A673 (cell line): ENCODE results near the gene HIKESHI. TPM values are rescaled to one million over a fixed set of nuclear protein-coding genes. Genes with fewer than 3 reads are reported as not detected.

ENCODE experiments used
- BruUV-seq: library from RNA; stranded (reverse); fragments of 400-500 nt; replicated peaks from 2 replicates; lab custom pipeline; 2021; lab: Mats Ljungman, UMichigan
- CTCF ChIA-PET: fragments of 300-600 bp; sonication (Branson Sonifier 250); formaldehyde crosslinking; loops from one replicate; lab custom pipeline; 2022; ENCODE audit warnings: antibody characterized with exemption; lab: Charles Lee
- POLR2A ChIA-PET: fragments of 300-600 bp; sonication (Branson Sonifier 250); formaldehyde crosslinking; loops from one replicate; lab custom pipeline; 2022; ENCODE audit warnings: antibody characterized with exemption; ENCODE audit not compliant: low non-redundant PET; lab: Charles Lee
- DNase-seq: peaks from one replicate; pipeline ENCODE4 v3.0.0-alpha.2; 2015; ENCODE audit warnings: low spot score
- H3K27ac ChIP-seq: fragments of 200-600 bp; sonication (generic); 2 replicates; pipeline ENCODE4 v1.5.1; 2016; ENCODE audit warnings: mixed run types, low read depth, mild to moderate bottlenecking, mixed read lengths, antibody characterized with exemption, low read length; ENCODE audit not compliant: poor library complexity, severe bottlenecking
- H3K27me3 ChIP-seq: fragments of 200-600 bp; sonication (generic); replicated peaks from 2 replicates; pipeline ENCODE4 v1.6.1; 2017; ENCODE audit warnings: mixed run types, low read depth, mild to moderate bottlenecking, mixed read lengths, antibody characterized with exemption, low read length; ENCODE audit not compliant: insufficient read depth, poor library complexity
- H3K36me3 ChIP-seq: fragments of 200-600 bp; sonication (generic); 2 replicates; pipeline ENCODE4 v1.6.1; 2016; ENCODE audit warnings: mixed run types, mild to moderate bottlenecking, mixed read lengths, antibody characterized with exemption, low read length; ENCODE audit not compliant: insufficient read depth, poor library complexity, severe bottlenecking
- H3K4me1 ChIP-seq: fragments of 200-600 bp; sonication (generic); 2 replicates; pipeline ENCODE4 v1.6.1; 2017; ENCODE audit warnings: mixed run types, mild to moderate bottlenecking, mixed read lengths, antibody characterized with exemption, low read length; ENCODE audit not compliant: insufficient read depth, poor library complexity, severe bottlenecking
- H3K4me3 ChIP-seq: fragments of 200-600 bp; sonication (generic); 2 replicates; pipeline ENCODE4 v1.5.1; 2016; ENCODE audit warnings: low read depth, mixed run types, mild to moderate bottlenecking, mixed read lengths, low read length; ENCODE audit not compliant: poor library complexity, severe bottlenecking
- H3K9me3 ChIP-seq: fragments of 200-600 bp; sonication (generic); 2 replicates; pipeline ENCODE4 v1.6.1; 2016; ENCODE audit warnings: mixed run types, low read depth, mild to moderate bottlenecking, mixed read lengths, antibody characterized with exemption, low read length; ENCODE audit not compliant: poor library complexity, severe bottlenecking
- CTCF ChIP-seq: fragments of 300-800, 200-600 bp; sonication (generic); conservative IDR thresholded peaks from 2 replicates; pipeline ENCODE4 v1.5.1; 2017; ENCODE audit warnings: low read depth, mild to moderate bottlenecking, antibody characterized with exemption, low read length, moderate library complexity, mixed read lengths
- EZH2 ChIP-seq: fragments of 200-600 bp; sonication (generic); IDR thresholded peaks from 2 replicates; pipeline ENCODE4 v1.6.1; 2017; ENCODE audit warnings: borderline replicate concordance, low read depth, mild to moderate bottlenecking, mixed read lengths, antibody characterized with exemption, low read length; ENCODE audit not compliant: poor library complexity, severe bottlenecking
- intact Hi-C: fragments of 100-400 bp; cut with micrococcal nuclease; formaldehyde crosslinking; loops from one replicate; pipeline ENCODE4 v1.10.0; 2022; ENCODE audit not compliant: unreplicated experiment
- total RNA-seq: library from RNA; stranded (reverse); gene quantifications from 2 replicates; pipeline ENCODE4 v1.2.3, GENCODE V29; 2021

Gene HIKESHI
- total RNA-seq, 1 experiment from 2014 or later: 55.1 TPM

DNA sequence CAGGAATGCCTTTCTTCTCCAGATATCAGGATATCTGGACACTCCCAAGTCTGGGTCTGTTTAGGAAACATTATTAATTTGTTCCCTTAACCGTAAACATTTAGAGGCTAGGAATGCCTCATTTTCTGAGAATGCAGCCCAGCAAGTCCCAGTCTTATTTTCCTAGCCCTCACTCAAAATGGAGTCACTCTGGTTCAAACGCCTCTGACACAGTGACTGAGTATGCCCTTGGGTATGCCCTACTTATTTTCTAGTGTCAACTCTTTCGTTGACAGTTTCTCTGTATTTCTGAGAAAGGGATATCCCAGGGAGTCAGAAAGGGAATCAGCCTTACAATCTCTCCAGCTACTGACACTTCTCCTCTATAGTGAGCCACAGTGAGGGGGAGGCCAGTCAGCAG, 56.7 kb downstream of the HIKESHI start:
- no TSS peak for BruUV-seq
- ChIA-PET POLR2A (no interaction called here), CTCF (no interaction called here)
- Histone ChIP-seq H3K27ac (no peak overlapping the region), H3K36me3 (no peaks in the 10 kb centered on the region), H3K4me1 (no peaks in the 10 kb centered on the region), H3K27me3 (no peaks in the 10 kb centered on the region), H3K4me3 (no peak overlapping the region), H3K9me3 (no peaks in the 10 kb centered on the region)
- TF ChIP-seq EZH2: no peak
- TF ChIP-seq CTCF: no peak
- no peak for DNase-seq
- intact Hi-C loops: no loop called here

DNA sequence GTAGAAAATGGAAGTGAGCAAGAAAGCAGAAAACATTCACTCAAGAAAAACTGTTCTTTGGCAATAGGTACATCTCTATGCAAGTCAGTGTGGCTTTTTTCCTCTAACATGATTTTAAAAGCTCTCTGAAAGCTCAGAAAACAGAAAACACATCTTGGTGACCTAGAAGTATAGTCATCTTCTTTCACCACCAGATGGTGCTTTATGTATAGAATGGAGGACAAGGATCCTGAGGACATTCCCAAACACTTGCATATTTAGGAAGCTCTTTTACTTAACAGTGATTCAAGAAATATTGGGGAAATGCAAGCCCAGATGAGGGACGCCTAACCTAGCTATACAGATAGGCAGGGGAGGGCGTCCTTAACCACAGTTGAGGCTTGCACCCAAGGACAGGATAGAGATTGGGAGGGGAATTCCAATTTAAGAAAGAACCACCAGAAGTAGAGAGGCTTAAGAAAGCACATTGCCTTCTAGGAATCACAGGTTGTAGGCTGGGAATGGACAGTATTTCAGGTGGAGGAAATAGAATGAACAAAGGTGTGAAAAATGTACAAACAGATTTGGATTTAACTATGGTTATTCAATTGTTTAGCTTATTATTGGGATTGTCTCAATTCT, 58.8 kb downstream of the HIKESHI start:
- TF ChIP-seq CTCF: peak; percentile 56
- TF ChIP-seq EZH2: no peak
- ChIA-PET CTCF (interaction anchor here (0.5 to 0.7 kb wide), 4 partner anchors 12 to 46 kb away, joined by 3 to 4 read pairs (median 3); no protein-coding TSS in a partner anchor), POLR2A (no interaction called here)
- no peaks in the 10 kb centered on the region for H3K4me1 ChIP-seq
- no peaks in the 10 kb centered on the region for H3K36me3 ChIP-seq
- intact Hi-C loops: loop anchor here (5.0 kb wide), 1 partner anchor 456 kb away; no protein-coding TSS in a partner anchor
- no TSS peak for BruUV-seq
- DNase-seq: peak; percentile 45
- H3K9me3 ChIP-seq: no peaks in the 10 kb centered on the region
- H3K4me3 ChIP-seq: no peak overlapping the region
- no peak overlapping the region for H3K27ac ChIP-seq
- no peaks in the 10 kb centered on the region for H3K27me3 ChIP-seq

- intact Hi-C loops: loop anchor here (5.0 kb wide), 1 partner anchor 454 kb away; no protein-coding TSS in a partner anchor
- no TSS peak for BruUV-seq
- Histone ChIP-seq H3K27me3 (no peaks in the 10 kb centered on the region), H3K36me3 (no peaks in the 10 kb centered on the region), H3K4me1 (no peaks in the 10 kb centered on the region), H3K4me3 (no peak overlapping the region), H3K9me3 (no peaks in the 10 kb centered on the region), H3K27ac (no peak overlapping the region)
- CTCF ChIA-PET: no interaction called here
- POLR2A ChIA-PET: no interaction called here
- TF ChIP-seq CTCF (no peak), EZH2 (no peak)
- no peak for DNase-seq
Observed at GRCh38 chr11:86363424-86363823, 61.4 kb downstream of the HIKESHI start.
